Measurements from ENCODE around the gene SHISA6.

GRCh38 chr17:11559601-11560000, 318.6 kb downstream of the SHISA6 start:
- TF ChIP-seq MAX (IDR thresholded peaks at IDR 0.05; ENCODE audit: low read depth) (no peak), EP300 (IDR thresholded peaks at IDR 0.05; ENCODE audit: borderline replicate concordance in 1 of 2, low read depth in 1 of 2, low read length in 1 of 2) (no peak), RAD21 (IDR thresholded peaks at IDR 0.05; ENCODE audit: low read length) (no peak), POLR2AphosphoS5 (IDR thresholded peaks at IDR 0.05; ENCODE audit: low read depth, low read length) (no peak), MXI1 (IDR thresholded peaks at IDR 0.05; ENCODE audit: low read depth, low read length) (no peak), CHD2 (IDR thresholded peaks at IDR 0.05; ENCODE audit: low read length, partially characterized antibody) (no peak)
- TF ChIP-seq, protein P1, sequence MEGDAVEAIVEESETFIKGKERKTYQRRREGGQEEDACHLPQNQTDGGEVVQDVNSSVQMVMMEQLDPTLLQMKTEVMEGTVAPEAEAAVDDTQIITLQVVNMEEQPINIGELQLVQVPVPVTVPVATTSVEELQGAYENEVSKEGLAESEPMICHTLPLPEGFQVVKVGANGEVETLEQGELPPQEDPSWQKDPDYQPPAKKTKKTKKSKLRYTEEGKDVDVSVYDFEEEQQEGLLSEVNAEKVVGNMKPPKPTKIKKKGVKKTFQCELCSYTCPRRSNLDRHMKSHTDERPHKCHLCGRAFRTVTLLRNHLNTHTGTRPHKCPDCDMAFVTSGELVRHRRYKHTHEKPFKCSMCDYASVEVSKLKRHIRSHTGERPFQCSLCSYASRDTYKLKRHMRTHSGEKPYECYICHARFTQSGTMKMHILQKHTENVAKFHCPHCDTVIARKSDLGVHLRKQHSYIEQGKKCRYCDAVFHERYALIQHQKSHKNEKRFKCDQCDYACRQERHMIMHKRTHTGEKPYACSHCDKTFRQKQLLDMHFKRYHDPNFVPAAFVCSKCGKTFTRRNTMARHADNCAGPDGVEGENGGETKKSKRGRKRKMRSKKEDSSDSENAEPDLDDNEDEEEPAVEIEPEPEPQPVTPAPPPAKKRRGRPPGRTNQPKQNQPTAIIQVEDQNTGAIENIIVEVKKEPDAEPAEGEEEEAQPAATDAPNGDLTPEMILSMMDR (IDR thresholded peaks at IDR 0.05): no peak

All from SK-N-SH (cell line).